ENCODE measurements around the gene SPCS2. TPM values are rescaled to one million over a fixed set of nuclear protein-coding genes. Genes with fewer than 3 reads are reported as not detected.

The SPCS2 gene
- total RNA-seq = 100 to 1,000 TPM in 1 of 4 donors, 10 to 100 TPM in 3; 33.3 to 104 (median 47.0) TPM

DNA sequence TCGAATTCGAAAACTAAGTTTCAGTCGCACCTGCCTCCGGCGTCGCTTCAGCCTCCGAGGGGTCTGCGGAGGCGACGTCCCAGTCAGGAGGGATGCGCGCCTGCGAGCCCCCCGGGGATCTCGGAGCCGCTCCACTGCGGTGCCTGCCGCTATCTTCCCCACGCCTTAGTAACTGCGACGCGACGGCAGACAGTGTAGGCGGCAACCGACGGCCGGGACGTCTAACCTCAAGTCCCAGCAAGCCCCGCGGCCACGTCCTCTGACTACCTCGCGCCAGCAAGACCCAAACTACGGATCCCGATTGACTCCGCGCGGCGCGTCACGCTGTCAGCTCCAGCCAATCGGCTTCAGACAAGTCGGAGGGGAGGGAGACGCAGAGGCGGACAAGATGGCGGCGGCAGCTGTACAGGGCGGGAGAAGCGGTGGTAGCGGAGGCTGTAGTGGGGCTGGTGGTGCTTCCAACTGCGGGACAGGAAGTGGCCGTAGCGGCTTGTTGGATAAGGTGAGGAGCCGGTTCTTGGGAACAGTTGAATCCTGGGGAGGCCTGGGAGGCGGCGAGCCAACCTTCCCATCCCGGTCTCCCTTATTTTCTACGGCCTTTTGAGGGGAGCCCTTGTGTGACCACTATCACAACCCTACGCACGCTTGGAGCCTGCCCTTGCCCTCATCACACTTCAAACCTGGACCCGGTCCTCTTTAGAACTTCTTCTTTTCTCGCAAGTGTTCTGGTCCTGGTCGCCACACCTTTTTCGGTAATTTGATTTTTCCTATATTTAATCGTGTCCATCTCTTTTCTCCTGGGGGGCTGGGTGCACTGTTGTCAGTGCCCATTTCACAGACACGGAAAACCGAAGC lies at the start of gene SPCS2, which contains the start of gene XRRA1:
Gene SPCS2 (plus strand): TSS at position 369 of the 855 bp plus-strand sequence. CDS start 20 bp downstream, at position 389.
Gene XRRA1 (minus strand): TSS at position 194 of the 855 bp plus-strand sequence. CDS start 8,213 bp downstream, outside the sequence.
- DNase-seq (ENCODE audit: low spot score) (peak; percentile 90), ATAC-seq (ENCODE audit: low FRiP score) (peak; percentile 99)
- TF ChIP-seq, protein P1, sequence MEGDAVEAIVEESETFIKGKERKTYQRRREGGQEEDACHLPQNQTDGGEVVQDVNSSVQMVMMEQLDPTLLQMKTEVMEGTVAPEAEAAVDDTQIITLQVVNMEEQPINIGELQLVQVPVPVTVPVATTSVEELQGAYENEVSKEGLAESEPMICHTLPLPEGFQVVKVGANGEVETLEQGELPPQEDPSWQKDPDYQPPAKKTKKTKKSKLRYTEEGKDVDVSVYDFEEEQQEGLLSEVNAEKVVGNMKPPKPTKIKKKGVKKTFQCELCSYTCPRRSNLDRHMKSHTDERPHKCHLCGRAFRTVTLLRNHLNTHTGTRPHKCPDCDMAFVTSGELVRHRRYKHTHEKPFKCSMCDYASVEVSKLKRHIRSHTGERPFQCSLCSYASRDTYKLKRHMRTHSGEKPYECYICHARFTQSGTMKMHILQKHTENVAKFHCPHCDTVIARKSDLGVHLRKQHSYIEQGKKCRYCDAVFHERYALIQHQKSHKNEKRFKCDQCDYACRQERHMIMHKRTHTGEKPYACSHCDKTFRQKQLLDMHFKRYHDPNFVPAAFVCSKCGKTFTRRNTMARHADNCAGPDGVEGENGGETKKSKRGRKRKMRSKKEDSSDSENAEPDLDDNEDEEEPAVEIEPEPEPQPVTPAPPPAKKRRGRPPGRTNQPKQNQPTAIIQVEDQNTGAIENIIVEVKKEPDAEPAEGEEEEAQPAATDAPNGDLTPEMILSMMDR (IDR thresholded peaks at IDR 0.05) = no peak

GRCh38 chr11:74902342-74902741 lies 46.7 kb upstream of the SPCS2 start:
- TF ChIP-seq, protein P1 (IDR thresholded peaks at IDR 0.05) = no peak
- ATAC-seq (ENCODE audit: low FRiP score) = no peak

DNA sequence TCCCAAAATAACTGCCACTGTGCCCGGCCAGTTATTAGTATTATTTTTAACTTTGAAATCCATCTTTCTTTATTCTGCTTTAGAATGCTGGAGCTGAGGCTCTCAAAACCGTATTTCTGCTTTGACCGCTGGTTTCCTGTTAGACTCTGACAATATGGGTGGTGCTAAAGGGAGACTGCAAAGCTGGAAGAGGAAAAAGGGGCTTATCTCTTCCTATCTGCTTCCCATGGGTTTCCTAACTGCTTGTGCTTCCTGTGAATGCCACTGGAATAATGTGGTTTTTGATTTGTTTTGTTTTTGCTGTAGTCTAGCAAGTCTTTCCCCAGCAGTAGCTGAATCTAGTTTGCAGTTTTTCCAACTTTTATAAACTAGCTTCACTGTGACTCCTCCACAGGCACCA lies 43.7 kb upstream of the SPCS2 start:
- TF ChIP-seq, protein P1 (IDR thresholded peaks at IDR 0.05) = no peak
- ATAC-seq (ENCODE audit: low FRiP score) (no peak), DNase-seq (ENCODE audit: low spot score) (no peak)

More at GRCh38 chr11:74902342-74902741, 46.7 kb upstream of the SPCS2 start:
- DNase-seq (ENCODE audit: low spot score) = no peak

DNA sequence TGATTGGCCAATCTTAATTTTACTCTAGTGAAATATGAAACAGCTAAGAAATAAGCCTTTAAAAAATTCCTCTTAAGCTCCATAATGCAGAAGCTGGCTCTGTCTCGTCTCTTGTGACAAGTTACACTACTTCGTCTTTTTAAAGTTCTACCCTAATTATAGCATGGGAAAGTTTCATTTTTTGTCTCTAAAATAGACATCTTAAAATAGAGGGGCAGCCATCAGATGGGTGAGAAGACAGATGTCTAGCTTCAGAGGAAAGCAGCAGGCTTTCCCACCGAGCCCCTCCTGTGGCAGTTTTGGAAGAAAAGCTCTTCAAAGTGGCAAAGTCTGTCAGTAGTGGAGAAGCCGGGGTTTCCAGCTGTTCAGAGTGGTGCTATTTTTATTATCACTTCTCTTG lies 39.7 kb upstream of the SPCS2 start:
- ATAC-seq (ENCODE audit: low FRiP score) (no peak), DNase-seq (ENCODE audit: low spot score) (no peak)
- TF ChIP-seq, protein P1 (IDR thresholded peaks at IDR 0.05) = no peak

DNA sequence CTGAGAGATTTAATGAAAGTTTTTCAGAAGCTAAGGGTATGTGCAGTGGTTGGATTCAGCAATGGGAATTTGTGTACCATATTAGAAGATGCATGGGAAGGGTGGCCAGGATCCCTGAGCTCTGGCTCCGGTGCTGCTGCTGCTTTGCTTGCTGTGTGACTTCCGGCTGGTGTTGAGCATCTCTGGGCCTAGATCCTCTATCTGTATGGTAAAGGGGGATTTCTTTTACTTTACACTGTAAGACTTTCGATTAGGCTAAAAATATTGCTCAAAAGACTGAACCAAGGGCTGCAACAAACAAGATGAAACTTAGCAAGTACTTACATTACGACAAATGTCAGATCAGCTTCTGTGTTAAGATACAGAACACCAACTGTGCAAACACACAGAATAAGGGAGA lies 39.3 kb upstream of the SPCS2 start:
- no peak for ATAC-seq (ENCODE audit: low FRiP score)
- DNase-seq (ENCODE audit: low spot score) = no peak
- TF ChIP-seq, protein P1 (IDR thresholded peaks at IDR 0.05) = no peak

DNA sequence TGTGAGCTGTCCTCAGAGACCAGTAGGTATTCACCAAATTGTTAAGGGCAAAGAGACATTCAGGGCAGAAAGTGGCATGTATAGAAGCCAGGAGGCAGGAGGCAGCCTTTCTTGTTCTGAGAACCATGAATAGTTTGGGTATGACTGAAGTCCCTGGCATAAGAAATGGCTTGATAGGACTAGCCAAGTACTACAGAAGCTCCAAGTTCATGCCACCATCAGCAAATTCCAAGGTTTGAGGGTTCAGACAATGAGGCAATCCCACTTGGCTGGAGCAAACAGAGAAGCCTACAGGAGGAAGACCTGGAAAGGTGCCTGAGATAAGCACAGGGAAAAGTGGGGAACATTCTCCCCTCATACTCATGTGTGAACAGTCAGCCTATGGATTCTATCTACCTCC lies 25.9 kb upstream of the SPCS2 start:
- DNase-seq (ENCODE audit: low spot score) (no peak), ATAC-seq (ENCODE audit: low FRiP score) (no peak)
- TF ChIP-seq, protein P1 (IDR thresholded peaks at IDR 0.05) = no peak

DNA sequence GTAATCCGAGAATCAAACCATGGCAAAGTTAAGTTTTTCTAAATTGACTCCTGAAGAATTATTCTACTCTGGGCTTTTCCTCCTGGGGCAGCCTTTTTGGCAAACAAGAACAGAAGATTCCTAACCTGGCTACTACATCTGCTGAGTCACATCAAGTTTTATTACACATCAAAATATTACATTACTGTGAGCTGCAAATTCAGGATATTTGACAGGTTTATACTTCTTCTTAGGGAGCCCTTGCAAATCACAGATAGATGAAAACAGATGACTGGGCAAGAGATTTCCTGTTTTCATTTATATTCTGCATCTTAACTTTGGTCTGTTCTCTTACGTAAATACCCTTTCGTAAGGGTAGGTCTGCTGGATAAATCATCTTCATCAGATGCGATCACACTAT lies 23.8 kb upstream of the SPCS2 start:
- ATAC-seq (ENCODE audit: low FRiP score) (peak; percentile 20), DNase-seq (ENCODE audit: low spot score) (no peak)
- TF ChIP-seq, protein P1 (IDR thresholded peaks at IDR 0.05) = no peak

All from omental fat pad (tissue), 4 donors.